Measurements from ENCODE around the gene MYOC.
"Not testable (repeated sequence)": the region's sequence is repeated elsewhere in the genome, so short reads cannot be mapped to it uniquely, and the experiment has no call there.

MYOC gene

GRCh38 chr1:171646249-171646560 lies 6.3 kb downstream of the MYOC start:
- no peak for DNase-seq

- DNase-seq, result no peak
Observed at GRCh38 chr1:171645553-171646248, 6.8 kb downstream of the MYOC start.

GRCh38 chr1:171644805-171645483 lies 7.5 kb downstream of the MYOC start:
- DNase-seq, result peak; percentile 81

- DNase-seq, result no peak
Observed at GRCh38 chr1:171643156-171643555, 9.3 kb downstream of the MYOC start.

GRCh38 chr1:171642197-171642596 lies 10.3 kb downstream of the MYOC start:
- no peak for DNase-seq

- no peak for DNase-seq
Observed at GRCh38 chr1:171641076-171641864, 11.2 kb downstream of the MYOC start.

GRCh38 chr1:171640225-171640624 lies 12.3 kb downstream of the MYOC start:
- DNase-seq, result no peak

- DNase-seq, result no peak
Observed at GRCh38 chr1:171637928-171638576, 14.4 kb downstream of the MYOC start.

GRCh38 chr1:171636141-171636540 lies 16.3 kb downstream of the MYOC start:
- DNase-seq, result no peak

GRCh38 chr1:171635661-171636060 lies 16.8 kb downstream of the MYOC start:
- DNase-seq, result no peak

GRCh38 chr1:171628225-171628624 lies 24.3 kb downstream of the MYOC start:
- DNase-seq, result no peak

- DNase-seq, result no peak
Observed at GRCh38 chr1:171627020-171627419, 25.5 kb downstream of the MYOC start.

GRCh38 chr1:171625225-171625624 lies 27.3 kb downstream of the MYOC start:
- no peak for DNase-seq

- DNase-seq, result no peak
Observed at GRCh38 chr1:171623651-171624331, 28.7 kb downstream of the MYOC start.

GRCh38 chr1:171622152-171622462 lies 30.4 kb downstream of the MYOC start, which contains the start of gene MYOCOS:
Gene MYOCOS (plus strand): TSS chr1:171622243. CDS start chr1:171623884, 1,641 bp downstream.
- no peak for DNase-seq

GRCh38 chr1:171616586-171616985 lies 35.9 kb downstream of the MYOC start:
- DNase-seq, result no peak

GRCh38 chr1:171615122-171615906 lies 37.2 kb downstream of the MYOC start:
- DNase-seq, result not testable (repeated sequence)

GRCh38 chr1:171613282-171613681 lies 39.2 kb downstream of the MYOC start:
- no peak for DNase-seq

- no peak for DNase-seq
Observed at GRCh38 chr1:171611306-171611705, 41.2 kb downstream of the MYOC start.

- DNase-seq, result no peak
Observed at GRCh38 chr1:171610385-171610784, 42.1 kb downstream of the MYOC start.

- DNase-seq, result no peak
Observed at GRCh38 chr1:171606402-171606941, 46.0 kb downstream of the MYOC start.

GRCh38 chr1:171603042-171603441 lies 49.4 kb downstream of the MYOC start:
- not testable (repeated sequence) for DNase-seq

All from activated CD4-positive, alpha-beta T cell treated with anti-CD3 and anti-CD28 coated beads, Interleukin-2, Interleukin-6, amounts not matched to agents 100 ng/mL and 50 ng/mL, durations not matched to agents 16 hours and 8 hours (primary cell).